WERI-Rb-1 (cell line): ENCODE results near the gene GRM6.
A peak's percentile ranks its signal among the peaks of the same experiment; 100 is the strongest.

Experiments
- DNase-seq: peaks from one replicate; pipeline ENCODE4 v3.0.0-alpha.2; 2020
- H3K27ac ChIP-seq: fragments of 250-450 bp; sonication (Bioruptor Pico); 2 replicates; pipeline ENCODE4 v1.5.1; 2020; ENCODE audit warnings: mild to moderate bottlenecking, moderate library complexity
- H3K27me3 ChIP-seq: fragments of 250-450 bp; sonication (Bioruptor Pico); 2 replicates; pipeline ENCODE4 v1.5.1; 2021; ENCODE audit warnings: mild to moderate bottlenecking, low read depth, moderate library complexity; ENCODE audit not compliant: insufficient read depth, severe bottlenecking
- H3K36me3 ChIP-seq: fragments of 250-450 bp; sonication (Bioruptor Pico); 2 replicates; pipeline ENCODE4 v1.5.1; 2020; ENCODE audit warnings: mild to moderate bottlenecking, moderate library complexity
- H3K4me3 ChIP-seq: 2 replicates; pipeline ENCODE4 v1.5.1; 2011; ENCODE audit warnings: low read depth, mild to moderate bottlenecking, control low read depth, low read length
- H3K9me3 ChIP-seq: fragments of 250-450 bp; sonication (Bioruptor Pico); 2 replicates; pipeline ENCODE4 v1.5.1; 2021; ENCODE audit warnings: mild to moderate bottlenecking, moderate library complexity; ENCODE audit not compliant: severe bottlenecking
- TF ChIP-seq, protein P1 (sequence below): IDR thresholded peaks from 2 replicates; pipeline ENCODE4 v1.5.1; 2011; ENCODE audit warnings: low read depth, mild to moderate bottlenecking, control low read depth, inconsistent platforms, low read length

GRM6 gene

DNA sequence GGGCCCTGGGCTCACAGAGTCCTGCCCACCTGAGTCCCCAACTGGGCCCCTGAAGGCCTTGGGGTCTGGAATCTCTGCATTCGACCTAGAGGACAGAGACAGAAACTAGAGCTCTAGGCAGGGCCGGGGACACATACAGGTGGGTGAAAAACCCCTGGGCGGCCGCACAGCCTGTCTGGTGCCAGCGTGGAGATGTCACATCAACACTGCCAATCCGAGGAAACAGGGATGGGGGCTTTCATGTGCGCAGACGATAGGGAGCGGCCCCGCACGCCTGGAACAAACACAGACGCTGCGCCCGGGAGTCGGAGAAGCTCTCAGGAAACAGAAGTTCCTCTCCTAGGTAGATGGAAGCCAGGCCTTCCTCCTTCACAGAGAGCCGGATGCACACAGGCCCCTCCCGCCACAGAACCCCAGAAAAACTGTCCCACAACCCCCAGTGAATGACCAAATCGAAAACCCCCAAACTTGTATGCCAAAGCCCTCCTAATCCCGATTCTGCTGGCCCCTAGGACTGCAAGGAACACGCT lies 1.8 kb downstream of the GRM6 start:
- no peaks in the 10 kb centered on the region for H3K9me3 ChIP-seq
- peaks cover 38% of the 10 kb centered on the region for H3K36me3 ChIP-seq
- peak overlapping the region; percentile 94 for H3K27ac ChIP-seq
- no peak for DNase-seq
- H3K4me3 ChIP-seq = peak overlapping the region; percentile 61
- TF ChIP-seq, protein P1, sequence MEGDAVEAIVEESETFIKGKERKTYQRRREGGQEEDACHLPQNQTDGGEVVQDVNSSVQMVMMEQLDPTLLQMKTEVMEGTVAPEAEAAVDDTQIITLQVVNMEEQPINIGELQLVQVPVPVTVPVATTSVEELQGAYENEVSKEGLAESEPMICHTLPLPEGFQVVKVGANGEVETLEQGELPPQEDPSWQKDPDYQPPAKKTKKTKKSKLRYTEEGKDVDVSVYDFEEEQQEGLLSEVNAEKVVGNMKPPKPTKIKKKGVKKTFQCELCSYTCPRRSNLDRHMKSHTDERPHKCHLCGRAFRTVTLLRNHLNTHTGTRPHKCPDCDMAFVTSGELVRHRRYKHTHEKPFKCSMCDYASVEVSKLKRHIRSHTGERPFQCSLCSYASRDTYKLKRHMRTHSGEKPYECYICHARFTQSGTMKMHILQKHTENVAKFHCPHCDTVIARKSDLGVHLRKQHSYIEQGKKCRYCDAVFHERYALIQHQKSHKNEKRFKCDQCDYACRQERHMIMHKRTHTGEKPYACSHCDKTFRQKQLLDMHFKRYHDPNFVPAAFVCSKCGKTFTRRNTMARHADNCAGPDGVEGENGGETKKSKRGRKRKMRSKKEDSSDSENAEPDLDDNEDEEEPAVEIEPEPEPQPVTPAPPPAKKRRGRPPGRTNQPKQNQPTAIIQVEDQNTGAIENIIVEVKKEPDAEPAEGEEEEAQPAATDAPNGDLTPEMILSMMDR = no peak
- H3K27me3 ChIP-seq = no peaks in the 10 kb centered on the region

DNA sequence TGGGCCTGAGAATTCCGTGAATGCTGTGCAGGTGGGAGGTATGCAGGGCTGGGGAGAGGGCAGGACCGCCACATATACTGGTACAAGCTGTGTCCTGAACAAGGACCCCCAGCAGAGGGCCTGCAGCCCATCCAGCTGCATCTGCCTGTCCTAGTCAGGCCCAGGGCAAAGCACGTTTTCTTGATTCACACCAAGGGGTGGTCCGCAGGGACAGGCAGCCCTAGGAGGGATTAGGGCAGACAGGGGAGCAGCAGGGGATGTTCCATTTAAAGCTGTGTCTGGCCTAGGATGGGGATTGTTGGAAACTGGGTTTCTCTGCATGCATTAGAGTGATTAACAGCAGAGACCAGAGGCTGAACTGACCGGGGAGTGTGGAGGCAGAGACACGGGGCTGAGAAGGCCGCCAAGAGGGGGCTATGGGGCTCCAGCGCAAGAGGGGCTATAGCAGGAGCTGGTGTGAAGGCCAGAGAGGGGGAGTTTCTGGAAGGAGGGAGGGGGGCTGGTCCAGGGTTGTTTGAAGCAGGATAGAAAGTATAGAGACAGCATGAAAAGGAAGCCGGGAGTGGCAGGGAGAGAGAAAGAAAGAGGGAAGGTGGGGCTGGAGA lies 2.7 kb downstream of the GRM6 start:
- no peaks in the 10 kb centered on the region for H3K27me3 ChIP-seq
- peak overlapping the region; percentile 94 for H3K27ac ChIP-seq
- TF ChIP-seq, protein P1 = no peak
- peak; percentile 73 for DNase-seq
- peaks cover 42% of the 10 kb centered on the region for H3K36me3 ChIP-seq
- H3K9me3 ChIP-seq = no peaks in the 10 kb centered on the region
- H3K4me3 ChIP-seq = peak overlapping the region; percentile 61

DNA sequence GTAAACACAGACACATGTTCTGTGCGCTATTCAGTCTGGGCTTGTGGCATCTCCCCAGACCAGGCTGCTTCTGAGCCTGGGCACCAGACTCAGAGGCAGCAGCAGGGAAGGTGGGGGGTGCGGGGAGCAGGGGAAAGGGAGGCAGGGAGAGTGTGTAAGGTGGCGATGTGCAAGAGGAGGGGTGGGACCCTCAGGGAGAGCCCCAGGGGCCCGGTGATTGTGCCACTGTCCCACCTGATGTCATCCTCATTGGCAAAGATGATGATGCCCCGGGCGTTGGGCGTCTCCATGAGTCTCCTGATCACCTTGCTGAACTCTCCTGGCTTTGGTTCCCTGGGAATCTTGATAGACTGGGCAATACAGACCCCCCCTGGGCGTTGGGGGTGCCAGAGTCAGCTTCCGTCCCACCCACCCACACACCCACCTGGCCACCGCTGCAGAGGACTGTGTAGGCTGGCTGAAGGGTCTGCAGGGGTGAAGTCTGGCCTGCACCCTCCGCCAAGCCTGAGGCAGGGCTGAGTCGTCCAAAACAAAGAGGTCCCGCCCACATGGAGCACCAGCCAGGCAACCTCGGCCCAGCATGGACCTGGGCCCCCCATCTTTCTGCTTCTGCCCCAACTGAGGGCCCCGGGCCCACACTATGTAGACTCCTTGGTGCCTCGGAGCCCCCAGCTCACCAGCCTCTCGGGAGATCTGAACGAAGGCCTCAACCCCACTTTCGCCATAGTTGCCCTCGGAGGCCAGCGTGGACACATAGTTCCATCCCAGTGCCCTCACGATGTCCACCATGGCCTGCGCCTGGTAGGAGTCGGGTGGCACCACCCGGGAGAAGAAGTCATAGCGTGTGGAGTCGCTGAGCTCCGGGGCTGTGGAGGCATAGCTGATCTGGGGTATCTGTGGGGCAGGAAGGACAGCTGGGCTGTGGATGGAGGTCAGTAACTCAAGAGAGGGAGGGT lies 3.7 kb downstream of the GRM6 start:
- Histone ChIP-seq H3K4me3 (no peak overlapping the region), H3K27ac (peak overlapping the region; percentile 94)
- TF ChIP-seq, protein P1 = no peak

DNA sequence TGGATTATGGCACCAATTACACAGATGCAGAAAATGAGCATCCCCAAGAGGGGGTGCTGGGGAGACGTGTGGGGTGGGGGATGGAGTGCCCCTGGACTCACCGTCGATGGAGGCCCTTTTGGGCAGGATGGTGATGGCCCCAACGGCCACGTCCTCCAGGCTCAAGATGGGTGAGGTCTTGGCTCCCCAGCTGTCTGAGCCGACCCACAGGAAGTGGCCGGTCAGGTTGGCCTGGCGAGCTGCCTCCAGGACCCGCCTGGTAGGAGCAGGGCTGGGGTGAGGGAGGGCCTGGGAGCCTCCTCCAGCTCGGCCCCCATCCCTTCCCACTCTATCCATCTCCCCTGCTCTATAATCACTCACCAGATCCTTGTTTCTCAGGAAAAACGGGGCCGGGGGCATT lies 4.6 kb downstream of the GRM6 start:
- Histone ChIP-seq H3K36me3 (peaks cover 54% of the 10 kb centered on the region), H3K9me3 (no peaks in the 10 kb centered on the region), H3K27me3 (no peaks in the 10 kb centered on the region), H3K27ac (no peak overlapping the region; the same call in 1 of the 2 replicates), H3K4me3 (no peak overlapping the region)
- no peak for DNase-seq
- TF ChIP-seq, protein P1 = no peak

More for the DNA sequence above, 3.7 kb downstream of the GRM6 start:
- DNase-seq = no peak
- peaks cover 46% of the 10 kb centered on the region for H3K36me3 ChIP-seq
- H3K27me3 ChIP-seq = no peaks in the 10 kb centered on the region
- H3K9me3 ChIP-seq = no peaks in the 10 kb centered on the region

DNA sequence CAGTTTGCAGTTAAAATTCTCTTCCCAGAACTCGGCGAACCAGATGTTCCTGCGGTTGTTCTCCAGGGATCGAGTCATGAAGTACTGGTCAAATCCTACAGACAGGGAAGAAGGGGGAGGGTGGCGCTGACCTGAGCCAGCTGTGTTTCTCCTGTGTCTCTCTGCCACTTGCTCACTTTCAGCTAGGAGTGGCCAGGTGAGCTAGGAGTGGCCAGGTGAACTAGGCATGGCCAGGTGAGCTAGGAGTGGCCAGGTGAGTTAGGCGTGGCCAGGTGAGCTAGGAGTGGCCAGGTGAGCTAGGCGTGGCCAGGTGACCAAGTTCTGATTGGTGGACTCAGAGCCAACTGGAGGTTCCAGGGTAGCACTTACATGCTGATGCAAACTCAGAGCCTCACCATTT lies 5.8 kb downstream of the GRM6 start:
- H3K27ac ChIP-seq = no peak overlapping the region
- H3K27me3 ChIP-seq = no peaks in the 10 kb centered on the region
- H3K9me3 ChIP-seq = no peaks in the 10 kb centered on the region
- DNase-seq = no peak
- TF ChIP-seq, protein P1 = no peak
- peaks cover 56% of the 10 kb centered on the region for H3K36me3 ChIP-seq
- H3K4me3 ChIP-seq = no peak overlapping the region
